Effector memory CD8-positive, alpha-beta T cell (primary cell): Measurements from ENCODE around the gene MRPL38.
"Not testable (repeated sequence)": the region's sequence is repeated elsewhere in the genome, so short reads cannot be mapped to it uniquely, and the experiment has no call there.

Source experiments
- ATAC-seq: fragments of 150-1000 bp; cut with Tn5 transposase; replicated peaks from 2 replicates; pipeline ENCODE4 v1.10.0; 2021; ENCODE audit warnings: mild to moderate bottlenecking, moderate library complexity
- DNase-seq, 3 experiments: peaks; one replicate each; pipeline ENCODE4 v3.0.0; 2021
- H3K27ac Mint-ChIP-seq, 2 donors: one replicate each; pipeline ENCODE4 v1.8.0; 2022; ENCODE audit warnings: mild to moderate bottlenecking in 2 of 2, mixed read lengths in 2 of 2, moderate library complexity in 2 of 2
- H3K27me3 Mint-ChIP-seq, 2 donors: one replicate each; pipeline ENCODE4 v1.8.0; 2022; ENCODE audit warnings: mixed read lengths in 2 of 2
- H3K36me3 Mint-ChIP-seq: one replicate; pipeline ENCODE4 v1.8.0; 2022; ENCODE audit warnings: mild to moderate bottlenecking, moderate library complexity, mixed read lengths; ENCODE audit not compliant: insufficient read depth
- H3K4me1 Mint-ChIP-seq, 2 donors: one replicate each; pipeline ENCODE4 v1.8.0; 2022; ENCODE audit warnings: low read depth in 2 of 2, mixed read lengths in 2 of 2
- H3K4me3 Mint-ChIP-seq, 2 donors: one replicate each; pipeline ENCODE4 v1.8.0; 2022; ENCODE audit warnings: mild to moderate bottlenecking in 2 of 2, mixed read lengths in 2 of 2, moderate library complexity in 2 of 2
- H3K9me3 Mint-ChIP-seq, 2 donors: one replicate each; pipeline ENCODE4 v1.8.0; 2022; ENCODE audit warnings: mixed read lengths in 2 of 2

The MRPL38 gene

DNA sequence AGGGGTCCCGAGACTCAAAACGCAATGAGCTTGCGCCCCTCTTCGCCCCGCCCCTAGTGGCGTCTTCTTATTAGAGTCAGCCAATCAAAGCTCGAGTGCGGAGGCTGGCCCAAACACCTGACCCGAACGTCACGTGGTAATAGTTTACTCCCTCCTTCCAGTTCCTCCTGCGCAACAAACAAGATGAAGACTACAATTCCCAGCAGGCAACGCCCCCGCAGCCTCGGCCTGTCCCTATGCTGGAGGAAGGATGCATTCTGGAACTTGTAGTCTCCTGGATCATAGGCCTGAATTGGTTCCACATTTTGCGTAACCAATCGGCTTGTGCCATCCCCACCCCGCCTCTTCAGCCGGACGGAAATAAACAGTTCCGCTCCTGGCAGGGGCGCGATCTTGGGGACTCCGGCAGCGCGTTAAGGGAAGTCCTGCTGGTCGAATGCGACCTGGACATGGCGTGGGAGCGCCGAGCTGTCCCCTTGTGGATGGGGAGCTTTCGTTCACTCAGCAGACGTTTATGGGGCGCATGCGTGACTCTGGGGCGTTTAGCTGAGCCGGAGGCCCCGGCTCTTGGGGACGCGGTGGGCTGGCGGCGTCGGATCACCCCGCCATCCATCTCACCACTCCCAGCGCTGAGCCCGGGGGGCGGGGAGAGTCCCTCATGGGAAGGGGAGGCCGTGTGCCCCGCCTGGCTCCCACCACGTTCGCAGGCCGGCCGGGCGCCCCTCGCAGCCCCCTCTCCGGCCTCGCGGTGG lies 49.2 kb downstream of the MRPL38 start, which contains the start of gene WBP2:
Gene WBP2 (minus strand): TSS at position 26 of the 752 bp plus-strand sequence. CDS start 38 bp downstream, outside the sequence.
- no peaks in the 10 kb centered on the region for H3K9me3 Mint-ChIP-seq
- H3K4me3 Mint-ChIP-seq = no peak within 1 kb of the TSS
- ATAC-seq (peak; percentile 90), DNase-seq (peak; percentile 93 to 95 (median 93))
- H3K36me3 Mint-ChIP-seq = peaks cover 25% of the 10 kb centered on the region
- peaks cover 14 to 20% of the 10 kb centered on the region in 2 donors for H3K4me1 Mint-ChIP-seq
- H3K27me3 Mint-ChIP-seq = no peaks in the 10 kb centered on the region
- H3K27ac Mint-ChIP-seq = no peak within 1 kb of the TSS

DNA sequence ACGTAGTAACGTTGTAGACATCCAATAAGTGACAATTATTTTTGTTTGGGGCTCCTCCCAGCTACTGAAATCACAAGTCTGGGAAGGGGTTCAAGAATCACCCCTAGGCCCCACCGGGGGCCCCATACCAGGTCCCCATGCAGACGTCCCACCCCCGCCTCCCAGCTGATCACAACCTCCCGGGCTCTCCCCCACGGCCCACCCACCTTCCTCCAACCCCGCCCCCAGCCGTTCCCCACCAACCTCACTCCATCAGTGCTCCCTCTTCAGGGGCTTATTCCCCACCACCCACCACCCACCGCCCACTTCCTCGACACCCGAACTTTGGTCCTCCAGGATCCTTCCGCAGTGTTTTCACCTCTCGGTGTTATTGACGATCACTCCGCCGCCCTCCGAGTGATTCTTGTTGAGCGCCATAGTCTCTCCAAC lies 49.8 kb downstream of the MRPL38 start:
- Mint-ChIP-seq H3K36me3 (peaks cover 31% of the 10 kb centered on the region), H3K4me1 (peaks cover 14 to 20% of the 10 kb centered on the region in 2 donors), H3K4me3 (no peak overlapping the region), H3K9me3 (no peaks in the 10 kb centered on the region), H3K27ac (no peak overlapping the region), H3K27me3 (no peaks in the 10 kb centered on the region)
- DNase-seq (no peak), ATAC-seq (peak; percentile 5)

DNA sequence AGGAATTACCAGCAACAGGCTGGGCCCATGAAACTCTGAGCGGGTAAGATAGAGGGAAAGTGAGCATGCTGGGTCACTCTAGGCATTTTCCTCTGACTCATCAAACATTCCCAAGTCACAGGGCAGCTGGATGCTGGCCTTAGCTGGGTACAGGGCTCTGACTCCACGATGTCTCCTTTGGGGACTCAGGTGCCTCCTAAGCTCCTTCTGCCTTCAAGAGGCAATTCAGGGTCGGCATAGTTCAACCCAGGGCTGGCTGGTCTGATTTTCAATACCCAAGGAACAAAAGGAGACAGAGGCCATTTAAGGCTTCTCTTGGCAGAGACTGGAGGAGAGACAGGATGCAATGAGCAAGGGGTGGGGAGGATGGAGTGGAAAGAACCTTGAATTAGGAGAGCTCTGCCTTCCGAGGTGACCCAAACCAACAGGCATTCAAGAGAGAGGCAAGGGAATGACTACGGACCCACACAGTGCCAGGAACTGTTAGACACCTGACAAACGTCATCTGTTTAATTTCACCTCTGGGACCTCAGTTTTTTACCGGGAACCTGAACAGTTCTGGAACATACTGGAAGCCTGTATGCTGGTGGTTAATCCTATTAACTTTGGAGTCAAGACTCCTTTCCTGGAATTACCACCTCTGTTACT lies 50.5 kb downstream of the MRPL38 start:
- ATAC-seq (no peak), DNase-seq (no peak)
- H3K27ac Mint-ChIP-seq = no peak overlapping the region
- peaks cover 36% of the 10 kb centered on the region for H3K36me3 Mint-ChIP-seq
- peaks cover 14 to 20% of the 10 kb centered on the region in 2 donors for H3K4me1 Mint-ChIP-seq
- H3K9me3 Mint-ChIP-seq = no peaks in the 10 kb centered on the region
- no peak overlapping the region for H3K4me3 Mint-ChIP-seq
- H3K27me3 Mint-ChIP-seq = no peaks in the 10 kb centered on the region

DNA sequence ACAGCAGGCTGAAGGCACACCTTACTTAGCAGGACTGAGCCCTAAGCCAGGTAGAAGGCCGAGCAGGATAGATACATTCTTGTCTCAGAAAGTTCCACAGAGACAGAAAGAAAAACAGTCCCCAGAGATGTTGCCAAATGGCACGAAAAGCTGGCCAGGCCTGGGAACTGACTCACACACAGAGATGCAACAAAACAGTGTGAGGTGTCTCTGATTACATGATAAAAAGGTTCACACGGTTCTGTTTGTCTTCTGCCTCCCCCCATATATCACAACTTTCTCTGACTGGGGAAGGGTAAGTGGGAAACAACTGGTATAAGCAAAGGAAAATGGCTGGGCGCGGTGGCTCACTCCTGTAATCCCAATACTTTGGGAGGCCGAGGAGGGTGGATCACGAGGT lies 51.3 kb downstream of the MRPL38 start:
- no peaks in the 10 kb centered on the region for H3K27me3 Mint-ChIP-seq
- no peak for DNase-seq
- no peaks in the 10 kb centered on the region for H3K9me3 Mint-ChIP-seq
- H3K4me1 Mint-ChIP-seq = peaks cover 18 to 24% of the 10 kb centered on the region in 2 donors
- no peak for ATAC-seq
- no peak overlapping the region for H3K4me3 Mint-ChIP-seq
- H3K36me3 Mint-ChIP-seq = peaks cover 40% of the 10 kb centered on the region
- no peak overlapping the region for H3K27ac Mint-ChIP-seq

DNA sequence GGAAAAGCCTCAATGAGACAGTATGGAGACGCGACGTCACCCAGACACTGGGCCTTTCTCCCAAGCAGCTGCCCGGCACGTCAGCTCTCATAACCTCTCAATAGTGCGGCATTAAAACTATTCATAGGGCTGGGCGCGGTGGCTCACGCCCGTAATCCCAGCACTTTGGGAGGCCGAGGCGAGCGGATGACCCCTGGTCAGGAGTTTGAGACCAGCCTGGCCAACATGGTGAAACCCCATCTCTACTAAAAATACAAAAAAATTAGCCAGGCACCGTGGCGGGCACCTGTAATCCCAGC lies 53.0 kb downstream of the MRPL38 start:
- DNase-seq, H3K4me3 Mint-ChIP-seq, ATAC-seq, H3K27ac Mint-ChIP-seq, H3K9me3 Mint-ChIP-seq, H3K27me3 Mint-ChIP-seq: not testable (repeated sequence)
- peaks cover 48% of the 10 kb centered on the region for H3K36me3 Mint-ChIP-seq
- peaks cover 23 to 29% of the 10 kb centered on the region in 2 donors for H3K4me1 Mint-ChIP-seq

DNA sequence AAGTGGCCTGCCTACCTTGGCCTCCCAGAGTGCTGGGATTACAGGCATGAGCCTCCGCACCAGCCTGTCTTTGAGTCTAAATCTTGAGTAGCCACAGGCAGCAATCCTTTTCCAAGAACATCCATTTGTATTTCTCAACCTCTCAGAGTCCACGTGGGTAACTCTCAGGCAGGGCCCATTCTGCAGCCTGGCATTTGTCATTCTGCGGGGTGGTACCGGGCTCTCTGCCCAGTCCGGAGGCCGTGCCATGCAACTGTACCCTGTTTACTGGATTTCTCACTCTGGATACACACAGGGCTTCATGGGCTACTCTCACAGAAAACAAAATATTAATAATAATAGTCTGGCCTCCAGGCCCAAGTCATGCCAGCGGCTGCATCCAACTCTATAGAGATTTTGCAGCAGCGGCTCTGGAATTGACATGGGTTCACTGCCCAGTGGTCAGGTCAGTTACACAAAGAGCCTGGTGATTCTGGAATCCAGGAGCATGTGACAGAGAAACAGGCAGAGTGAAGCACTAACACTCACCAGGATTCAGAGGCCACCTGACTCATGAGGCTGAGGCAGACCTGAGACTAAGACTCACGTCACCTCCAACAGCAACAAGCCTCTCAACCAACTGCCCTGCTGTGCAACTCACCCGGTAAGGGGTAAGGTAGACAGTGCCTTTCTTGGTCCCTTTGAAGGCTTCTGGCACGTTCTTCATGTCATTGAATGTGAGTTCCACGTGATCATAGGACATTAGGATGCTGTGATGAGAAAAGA lies 53.6 kb downstream of the MRPL38 start:
- peaks cover 46% of the 10 kb centered on the region for H3K36me3 Mint-ChIP-seq

DNA sequence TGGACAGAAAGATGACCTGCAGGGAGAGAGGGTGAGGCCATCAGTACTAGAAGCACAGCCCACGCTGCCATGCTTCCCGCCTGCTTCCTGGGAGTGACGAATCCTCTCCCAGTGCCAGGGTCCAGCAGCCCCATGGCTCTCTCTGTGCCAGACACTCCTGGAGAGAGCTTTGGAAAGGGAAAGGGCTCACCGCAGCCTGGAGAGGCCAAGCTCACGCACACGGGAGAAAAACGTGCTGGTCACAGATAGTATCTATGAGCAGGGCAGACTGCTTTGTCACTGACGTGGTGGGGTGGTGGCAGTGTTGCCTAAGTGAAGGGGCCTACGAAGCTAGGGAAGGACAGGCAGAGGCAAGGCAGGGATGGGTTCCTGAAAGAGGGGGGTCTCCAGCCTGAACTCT lies 55.0 kb downstream of the MRPL38 start:
- Mint-ChIP-seq H3K36me3 (peaks cover 52% of the 10 kb centered on the region), H3K9me3 (no peaks in the 10 kb centered on the region), H3K27me3 (no peaks in the 10 kb centered on the region), H3K27ac (no peak overlapping the region), H3K4me1 (peaks cover 23 to 26% of the 10 kb centered on the region in 2 donors), H3K4me3 (no peak overlapping the region)
- DNase-seq = no peak
- ATAC-seq = no peak

More for the DNA sequence above, 53.6 kb downstream of the MRPL38 start:
- peaks cover 18 to 23% of the 10 kb centered on the region in 2 donors for H3K4me1 Mint-ChIP-seq
- DNase-seq (no peak), ATAC-seq (no peak)
- no peaks in the 10 kb centered on the region for H3K27me3 Mint-ChIP-seq
- H3K27ac Mint-ChIP-seq = no peak overlapping the region
- H3K9me3 Mint-ChIP-seq = no peaks in the 10 kb centered on the region
- H3K4me3 Mint-ChIP-seq = no peak overlapping the region

DNA sequence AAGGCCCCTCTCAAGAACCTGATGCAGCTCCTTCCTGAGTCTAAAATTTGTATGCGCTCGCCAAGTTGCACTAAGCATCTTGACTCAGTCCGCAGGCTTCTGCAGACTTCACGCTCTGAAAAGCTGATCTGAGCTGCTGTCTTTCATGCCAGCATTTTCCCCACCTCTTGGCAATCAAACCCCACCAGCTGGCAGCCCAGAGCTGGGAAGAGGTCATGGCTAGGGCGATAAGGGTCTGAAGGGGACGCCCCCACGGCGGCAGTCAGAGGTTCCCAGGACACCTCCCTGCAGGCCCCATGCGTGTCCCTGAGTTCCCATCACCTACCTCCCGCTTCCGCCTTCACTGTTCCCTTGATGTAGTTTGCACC lies 55.4 kb downstream of the MRPL38 start:
- Mint-ChIP-seq H3K27me3 (no peaks in the 10 kb centered on the region), H3K27ac (no peak overlapping the region), H3K9me3 (no peaks in the 10 kb centered on the region), H3K4me1 (peaks cover 18 to 25% of the 10 kb centered on the region in 2 donors), H3K36me3 (peaks cover 50% of the 10 kb centered on the region), H3K4me3 (no peak overlapping the region)
- no peak for DNase-seq
- no peak for ATAC-seq
